ENCODE results near the gene ANK3. TPM values are rescaled to one million over a fixed set of nuclear protein-coding genes. Genes with fewer than 3 reads are reported as not detected.
A peak's percentile ranks its signal among the peaks of the same experiment; 100 is the strongest.

The ANK3 gene
- polyA plus RNA-seq, 3 donors: not detected

- no peaks in the 10 kb centered on the region for H3K79me2 ChIP-seq (ENCODE audit: insufficient read depth, low read length)
- peaks cover 0 to 2% (median 0%) of the 10 kb centered on the region in 7 donors for H3K9me3 Mint-ChIP-seq
- no peak overlapping the region for H3K27ac Mint-ChIP-seq
- H3K36me3 ChIP-seq (replicated peaks in 1 of 2; ENCODE audit: control insufficient read depth in 1 of 2, insufficient read depth in 2 of 2, low read length in 2 of 2): no peaks in the 10 kb centered on the region
- intact Hi-C loops (cut with micrococcal nuclease): loop anchor here in 1 of 2 donors (10.0 kb wide), 1 partner anchor 320 kb away; no protein-coding TSS in a partner anchor
- 62% methylated on average over 2 of the region's 6 CpGs for WGBS (ENCODE audit: insufficient coverage)
- H3K36me3 Mint-ChIP-seq: no peaks in the 10 kb centered on the region
- TF ChIP-seq, protein P1, sequence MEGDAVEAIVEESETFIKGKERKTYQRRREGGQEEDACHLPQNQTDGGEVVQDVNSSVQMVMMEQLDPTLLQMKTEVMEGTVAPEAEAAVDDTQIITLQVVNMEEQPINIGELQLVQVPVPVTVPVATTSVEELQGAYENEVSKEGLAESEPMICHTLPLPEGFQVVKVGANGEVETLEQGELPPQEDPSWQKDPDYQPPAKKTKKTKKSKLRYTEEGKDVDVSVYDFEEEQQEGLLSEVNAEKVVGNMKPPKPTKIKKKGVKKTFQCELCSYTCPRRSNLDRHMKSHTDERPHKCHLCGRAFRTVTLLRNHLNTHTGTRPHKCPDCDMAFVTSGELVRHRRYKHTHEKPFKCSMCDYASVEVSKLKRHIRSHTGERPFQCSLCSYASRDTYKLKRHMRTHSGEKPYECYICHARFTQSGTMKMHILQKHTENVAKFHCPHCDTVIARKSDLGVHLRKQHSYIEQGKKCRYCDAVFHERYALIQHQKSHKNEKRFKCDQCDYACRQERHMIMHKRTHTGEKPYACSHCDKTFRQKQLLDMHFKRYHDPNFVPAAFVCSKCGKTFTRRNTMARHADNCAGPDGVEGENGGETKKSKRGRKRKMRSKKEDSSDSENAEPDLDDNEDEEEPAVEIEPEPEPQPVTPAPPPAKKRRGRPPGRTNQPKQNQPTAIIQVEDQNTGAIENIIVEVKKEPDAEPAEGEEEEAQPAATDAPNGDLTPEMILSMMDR (IDR thresholded peaks at IDR 0.05): peak; percentile 47
- no peak overlapping the region for H3K4me2 ChIP-seq (replicated peaks; ENCODE audit: extremely low read depth, low read length, poor library complexity, severe bottlenecking)
- no peak overlapping the region for H3K4me3 Mint-ChIP-seq
- H3K4me1 Mint-ChIP-seq: no peaks in the 10 kb centered on the region
- H3K27ac ChIP-seq (ENCODE audit: low read depth in 1 of 2, low read length in 2 of 2): no peak overlapping the region
- H3K27me3 ChIP-seq (ENCODE audit: control insufficient read depth in 2 of 2, insufficient read depth in 2 of 2, low read length in 2 of 2): no peaks in the 10 kb centered on the region
- no peak overlapping the region for H3K4me3 ChIP-seq (replicated peaks in 1 of 3; ENCODE audit: low read depth in 2 of 3, low read length in 3 of 3)
- peaks cover 0 to 2% of the 10 kb centered on the region in 2 donors for H3K9me3 ChIP-seq (replicated peaks in 1 of 2; ENCODE audit: control insufficient read depth in 1 of 2, insufficient read depth in 1 of 2, low read length in 2 of 2)
- H3K4me1 ChIP-seq (ENCODE audit: control insufficient read depth in 1 of 2, insufficient read depth in 2 of 2, low read length in 2 of 2): no peaks in the 10 kb centered on the region
- H4K20me1 ChIP-seq (ENCODE audit: insufficient read depth, low read length): no peaks in the 10 kb centered on the region
- H2AFZ ChIP-seq (ENCODE audit: insufficient read depth, low read depth, low read length, poor library complexity, severe bottlenecking): no peak overlapping the region
- no peak overlapping the region for H3K9ac ChIP-seq (ENCODE audit: insufficient read depth, low read length, poor library complexity, severe bottlenecking)
- no peak for DNase-seq
- no peaks in the 10 kb centered on the region for H3K27me3 Mint-ChIP-seq (ENCODE audit: low read depth in 3 of 3)
Measured at GRCh38 chr10:60114765-60115586, 274.7 kb downstream of the ANK3 start.

- Histone ChIP-seq H4K20me1 (ENCODE audit: insufficient read depth, low read length) (no peaks in the 10 kb centered on the region), H3K4me2 (replicated peaks; ENCODE audit: extremely low read depth, low read length, poor library complexity, severe bottlenecking) (no peak overlapping the region), H3K36me3 (replicated peaks in 1 of 2; ENCODE audit: control insufficient read depth in 1 of 2, insufficient read depth in 2 of 2, low read length in 2 of 2) (no peaks in the 10 kb centered on the region), H2AFZ (ENCODE audit: insufficient read depth, low read depth, low read length, poor library complexity, severe bottlenecking) (no peak overlapping the region), H3K27ac (ENCODE audit: low read depth in 1 of 2, low read length in 2 of 2) (no peak overlapping the region), H3K79me2 (ENCODE audit: insufficient read depth, low read length) (no peaks in the 10 kb centered on the region), H3K27me3 (ENCODE audit: control insufficient read depth in 2 of 2, insufficient read depth in 2 of 2, low read length in 2 of 2) (no peaks in the 10 kb centered on the region), H3K4me3 (replicated peaks in 1 of 3; ENCODE audit: low read depth in 2 of 3, low read length in 3 of 3) (no peak overlapping the region), H3K9me3 (replicated peaks in 1 of 2; ENCODE audit: control insufficient read depth in 1 of 2, insufficient read depth in 1 of 2, low read length in 2 of 2) (no peaks in the 10 kb centered on the region), H3K9ac (ENCODE audit: insufficient read depth, low read length, poor library complexity, severe bottlenecking) (no peak overlapping the region), H3K4me1 (ENCODE audit: control insufficient read depth in 1 of 2, insufficient read depth in 2 of 2, low read length in 2 of 2) (no peaks in the 10 kb centered on the region)
- no peak for DNase-seq
- no CpG with 5 or more reads among the region's 6 CpGs for WGBS (ENCODE audit: insufficient coverage)
- Mint-ChIP-seq H3K4me1 (no peaks in the 10 kb centered on the region), H3K36me3 (no peaks in the 10 kb centered on the region), H3K9me3 (no peaks in the 10 kb centered on the region), H3K4me3 (no peak overlapping the region), H3K27me3 (ENCODE audit: low read depth in 3 of 3) (peaks cover 0 to 1% (median 0%) of the 10 kb centered on the region in 3 donors), H3K27ac (no peak overlapping the region)
- TF ChIP-seq, protein P1 (IDR thresholded peaks at IDR 0.05): no peak
- intact Hi-C loops (cut with micrococcal nuclease): loop anchor here in 1 of 2 donors (10.0 kb wide), 1 partner anchor 324 kb away; no protein-coding TSS in a partner anchor
Measured at GRCh38 chr10:60110739-60111138, 278.9 kb downstream of the ANK3 start.

All from CD14-positive monocyte (primary cell).